ENCODE data around the gene LRFN5.

Gene LRFN5

DNA sequence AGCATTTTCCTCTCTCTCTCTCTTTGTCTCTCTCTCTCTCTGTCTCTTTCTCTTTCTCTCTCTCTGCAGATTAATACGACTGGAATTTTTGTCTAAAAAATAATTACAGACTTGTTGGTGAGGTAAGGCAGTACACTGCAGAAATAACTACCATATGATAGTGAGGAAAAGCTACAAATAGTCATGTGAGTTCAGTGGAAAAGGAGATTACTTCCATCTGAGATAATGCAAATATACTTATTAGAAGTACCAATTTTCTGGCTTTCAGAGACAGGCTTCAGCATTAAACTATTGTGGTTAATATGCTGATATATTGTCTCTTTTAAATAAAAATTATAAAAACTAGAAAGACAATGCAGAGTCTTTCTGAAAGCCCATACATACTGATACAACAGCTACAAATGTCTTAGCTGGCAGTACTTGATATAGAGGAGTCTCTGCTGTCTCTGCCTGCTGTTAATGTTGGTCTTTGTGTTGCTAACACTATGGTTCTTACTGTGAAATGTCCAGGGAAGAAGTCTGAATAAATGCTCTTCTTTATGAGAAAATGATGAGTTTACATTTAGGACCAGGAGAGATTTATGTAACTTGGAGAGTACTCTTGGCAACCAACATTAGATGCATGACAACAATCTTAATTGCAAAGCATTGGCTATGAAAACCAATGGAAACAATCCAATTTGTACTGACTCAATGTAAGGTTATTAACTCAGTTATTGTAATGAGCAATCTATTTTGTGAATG lies 167.0 kb downstream of the LRFN5 start:
- DNase-seq, result no peak

DNA sequence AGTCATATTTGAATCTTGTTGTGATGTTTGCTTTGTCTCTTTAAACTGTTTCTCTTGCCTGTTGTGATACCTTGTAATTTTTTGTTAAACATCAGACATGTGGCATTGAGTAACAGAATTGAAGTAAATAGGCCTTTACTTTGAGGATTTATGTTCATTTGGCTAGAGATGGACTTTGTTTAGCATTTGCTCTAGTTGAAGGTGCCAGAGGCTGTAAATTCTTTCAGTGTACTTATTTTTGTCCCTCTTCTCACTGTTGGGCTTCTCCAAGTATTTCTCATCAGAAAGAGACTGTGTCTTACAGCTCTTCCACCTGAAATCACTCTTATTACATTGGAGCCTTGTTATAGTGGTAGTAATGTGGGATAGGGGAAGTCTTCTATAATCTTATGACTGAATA lies 175.8 kb downstream of the LRFN5 start:
- no peak for DNase-seq

DNA sequence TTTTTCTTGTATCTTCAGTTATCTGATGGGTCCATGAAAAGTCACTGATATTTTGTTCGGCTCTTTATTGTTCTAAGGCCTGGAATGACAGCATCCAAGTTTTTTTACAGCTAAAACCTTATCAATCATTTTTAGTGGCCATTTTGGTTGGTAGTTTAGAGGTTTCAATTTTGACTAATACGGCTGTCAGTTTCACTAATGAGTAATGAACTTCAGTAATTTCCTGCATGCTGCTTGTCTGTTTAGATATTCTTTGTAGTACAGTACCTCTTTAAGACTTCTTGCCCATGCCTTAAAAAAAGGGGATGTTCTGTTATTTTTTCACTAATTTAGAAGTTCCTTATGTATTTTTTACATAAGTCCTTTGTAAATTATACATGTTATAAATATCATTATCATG lies 176.7 kb downstream of the LRFN5 start:
- DNase-seq, result no peak

DNA sequence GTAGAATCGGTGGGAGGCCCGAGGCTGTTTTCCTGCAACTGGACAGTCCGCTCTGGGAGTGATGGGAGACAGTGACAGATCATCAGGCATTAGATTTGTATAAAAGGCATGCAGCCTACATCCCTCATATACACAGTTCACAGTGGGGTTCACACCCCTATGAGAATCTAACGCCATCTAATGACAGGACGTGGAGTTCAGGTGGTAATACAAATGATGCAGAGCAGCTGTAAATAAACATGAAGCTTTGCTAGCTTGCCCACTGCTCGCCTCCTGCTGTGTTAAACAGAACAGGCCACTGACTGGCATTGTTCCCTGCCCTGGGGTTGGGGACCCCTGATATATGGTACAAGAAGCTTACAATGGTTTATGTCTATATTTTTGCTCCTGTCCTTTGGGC lies 179.0 kb downstream of the LRFN5 start:
- DNase-seq, result no peak

DNA sequence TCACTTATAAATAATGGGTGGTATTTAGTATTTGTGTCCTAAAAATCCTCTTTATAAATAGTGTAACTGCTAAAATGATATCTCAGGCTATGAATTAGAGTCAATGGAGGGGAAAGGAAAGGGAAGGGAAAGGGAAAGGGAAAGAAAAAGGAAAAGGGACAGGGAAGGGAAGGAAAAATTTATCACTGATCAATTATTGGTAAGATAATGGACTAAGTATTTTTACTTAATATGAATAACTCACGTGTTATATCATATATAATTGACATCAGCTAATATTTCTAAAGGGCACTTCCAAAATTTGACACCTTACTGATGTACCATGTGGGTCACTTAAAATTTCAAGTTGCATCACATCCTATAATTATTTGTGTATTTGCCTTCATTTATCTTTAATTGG lies 193.1 kb downstream of the LRFN5 start:
- DNase-seq, result no peak

DNA sequence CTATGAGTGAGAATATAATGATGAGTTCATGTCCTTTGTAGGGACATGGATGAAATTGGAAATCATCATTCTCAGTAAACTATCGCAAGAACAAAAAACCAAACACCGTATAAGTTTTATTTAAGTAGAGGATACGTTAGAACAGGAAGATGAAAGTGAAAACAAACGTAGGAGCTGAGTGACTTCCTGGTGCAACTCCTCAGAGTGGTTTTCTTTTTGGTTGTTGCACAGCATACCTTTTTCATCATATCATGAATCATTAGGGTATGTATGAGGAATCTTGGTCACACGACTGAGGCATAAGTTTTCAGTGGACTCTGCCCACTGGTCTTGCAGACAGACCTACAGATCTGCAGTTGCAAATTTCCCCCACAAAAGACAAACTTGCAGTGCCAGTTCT lies 199.0 kb downstream of the LRFN5 start:
- DNase-seq, result no peak

DNA sequence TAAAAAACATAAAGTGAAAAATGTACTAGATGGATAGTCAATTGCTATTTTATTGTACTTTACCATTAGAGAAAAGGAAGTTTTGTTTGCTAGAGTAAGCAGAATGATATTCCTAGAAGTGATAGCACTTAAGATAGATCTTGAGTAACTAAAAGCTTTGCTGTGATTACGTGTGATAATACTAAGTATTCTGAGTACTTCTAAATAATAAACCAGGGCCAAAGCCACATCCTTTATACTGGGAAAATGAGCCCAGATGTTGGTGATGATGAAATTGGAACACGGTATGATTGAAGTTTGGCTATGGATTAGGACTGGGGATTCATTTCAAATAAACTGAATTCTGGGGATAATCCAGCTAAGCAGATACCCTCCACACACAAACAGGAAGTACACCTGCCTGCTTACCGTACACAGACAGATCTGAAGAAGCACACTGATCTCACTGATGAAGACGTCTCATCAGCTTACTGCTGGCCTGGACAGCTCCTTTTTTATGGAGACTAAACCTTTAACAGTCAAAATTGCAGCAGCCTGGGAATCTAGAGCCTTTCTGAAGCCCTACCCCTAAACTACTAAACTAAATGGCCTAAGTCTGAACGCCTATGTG lies 199.8 kb downstream of the LRFN5 start:
- DNase-seq, result no peak

DNA sequence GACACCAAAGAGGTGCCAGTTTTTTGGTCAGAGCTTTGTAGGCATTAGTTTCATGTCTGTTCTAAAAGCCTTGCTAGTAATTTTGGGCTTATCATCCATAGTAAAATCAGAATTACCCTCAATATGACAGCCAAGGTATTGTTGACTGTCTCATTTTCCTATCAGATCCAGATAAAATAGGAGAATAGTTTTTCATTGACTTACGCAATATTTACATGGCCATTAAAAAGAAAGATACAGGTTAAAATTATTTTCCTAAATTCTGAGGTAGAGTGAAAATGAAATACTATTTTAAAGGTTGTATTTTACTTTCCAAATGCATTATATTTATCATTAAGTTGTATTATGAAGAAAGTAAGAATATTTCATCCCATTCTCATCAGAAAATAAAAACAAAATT lies 203.7 kb downstream of the LRFN5 start:
- no peak for DNase-seq

DNA sequence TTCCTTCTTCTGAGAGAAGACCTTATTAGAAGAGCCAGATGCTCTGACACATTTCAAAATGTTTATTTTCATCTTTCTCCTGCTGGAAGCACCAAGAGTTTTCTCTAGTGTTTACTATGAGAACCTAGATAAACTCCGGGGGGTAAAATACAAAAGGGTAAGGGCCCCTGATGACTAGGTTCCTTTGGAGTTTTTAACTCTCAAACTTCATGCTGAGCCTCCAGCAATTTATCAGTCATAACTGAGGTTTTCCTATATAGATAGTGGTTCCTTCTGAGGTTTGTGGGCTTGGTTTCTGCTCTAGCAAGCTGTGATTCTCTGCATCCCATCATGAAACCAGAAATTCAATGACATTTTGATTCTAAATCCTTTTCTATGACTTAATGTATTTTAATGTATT lies 210.9 kb downstream of the LRFN5 start:
- no peak for DNase-seq

DNA sequence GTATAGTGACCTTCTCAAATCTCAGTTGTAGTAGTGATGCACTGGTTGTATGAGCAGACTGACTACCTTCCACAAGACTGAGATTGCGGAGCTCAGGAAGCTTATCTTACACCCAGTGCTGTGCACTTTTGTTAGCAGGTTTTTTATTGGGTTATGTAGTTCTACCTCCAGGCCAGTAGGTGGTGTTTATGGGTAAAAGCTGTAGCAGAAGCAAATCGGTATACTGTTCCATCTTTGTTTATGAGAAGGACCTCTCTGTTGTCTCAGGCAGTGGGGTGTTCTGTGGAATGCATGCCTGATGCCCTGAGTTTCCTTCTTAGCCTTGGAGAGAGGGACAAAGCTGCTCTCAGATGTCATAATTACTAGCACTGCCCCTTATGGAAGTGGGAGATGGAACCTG lies 217.8 kb downstream of the LRFN5 start:
- DNase-seq, result no peak

DNA sequence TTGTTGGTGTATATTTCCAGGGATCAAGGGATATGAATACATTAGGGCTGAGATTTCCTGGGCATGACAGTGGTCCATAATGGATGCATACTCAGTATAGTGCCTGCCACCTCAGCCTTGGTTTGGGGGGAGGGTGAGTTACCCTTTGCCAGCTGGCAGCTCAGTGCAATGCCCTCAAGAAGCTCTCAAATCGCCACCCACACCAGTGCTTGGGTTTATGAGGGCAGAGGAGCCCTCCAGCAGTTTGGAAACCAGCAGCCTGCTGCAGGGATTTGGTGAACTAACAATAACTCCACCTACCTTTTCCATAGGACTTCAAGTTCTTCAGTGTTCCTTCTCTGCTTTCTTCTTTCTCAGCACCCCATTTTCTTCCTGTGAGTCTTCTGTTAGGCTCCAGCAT lies 218.9 kb downstream of the LRFN5 start:
- DNase-seq, result no peak

DNA sequence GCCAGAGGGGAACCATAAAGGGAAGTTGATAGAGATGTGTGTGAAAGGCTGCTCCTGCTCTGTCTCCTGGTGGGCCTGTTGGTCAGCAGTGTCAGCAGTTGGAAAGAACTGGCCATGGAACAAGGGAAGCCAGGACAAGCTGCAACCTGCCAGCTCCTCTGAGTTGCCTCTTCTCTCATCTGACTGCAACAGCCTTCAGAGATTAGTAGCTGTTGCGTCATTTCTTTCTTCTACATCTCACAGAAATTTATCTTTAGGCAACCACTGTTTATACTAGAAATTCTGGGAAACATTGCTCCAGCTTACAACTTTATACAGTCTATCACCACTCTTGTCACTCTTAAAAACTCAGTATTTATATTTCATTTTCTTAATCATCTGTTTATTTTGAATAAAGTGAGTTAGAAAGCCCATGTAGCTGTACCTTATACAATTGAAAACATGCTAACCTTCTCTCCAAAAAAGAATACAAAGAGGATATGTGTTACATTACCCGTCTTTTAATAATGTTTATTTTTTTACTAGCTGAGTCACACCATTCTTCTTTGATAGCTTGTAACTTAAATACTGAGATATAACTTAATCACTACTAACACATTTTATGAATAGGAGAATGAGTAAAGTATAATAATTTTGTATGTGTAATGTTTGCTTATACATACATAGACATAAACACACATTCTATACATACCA lies 224.2 kb downstream of the LRFN5 start:
- no peak for DNase-seq

DNA sequence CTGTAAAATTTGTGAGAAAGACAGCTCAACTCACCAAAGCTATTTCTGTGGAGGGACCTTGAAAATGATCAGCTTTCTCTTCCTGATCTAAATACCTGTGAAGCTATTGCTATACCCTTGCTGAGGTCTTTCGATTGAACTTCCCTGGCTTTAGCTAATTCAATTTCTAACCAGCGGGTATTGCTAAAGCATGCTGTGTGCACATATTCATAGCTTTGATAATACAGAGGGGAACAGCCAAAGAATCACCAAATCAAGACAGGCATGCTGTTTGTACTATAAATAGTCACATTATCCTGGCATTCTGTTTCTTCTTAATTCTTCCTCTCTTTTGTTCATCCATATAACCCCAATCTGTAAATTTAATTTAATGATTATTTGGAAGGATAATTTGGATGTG lies 233.0 kb downstream of the LRFN5 start:
- no peak for DNase-seq

DNA sequence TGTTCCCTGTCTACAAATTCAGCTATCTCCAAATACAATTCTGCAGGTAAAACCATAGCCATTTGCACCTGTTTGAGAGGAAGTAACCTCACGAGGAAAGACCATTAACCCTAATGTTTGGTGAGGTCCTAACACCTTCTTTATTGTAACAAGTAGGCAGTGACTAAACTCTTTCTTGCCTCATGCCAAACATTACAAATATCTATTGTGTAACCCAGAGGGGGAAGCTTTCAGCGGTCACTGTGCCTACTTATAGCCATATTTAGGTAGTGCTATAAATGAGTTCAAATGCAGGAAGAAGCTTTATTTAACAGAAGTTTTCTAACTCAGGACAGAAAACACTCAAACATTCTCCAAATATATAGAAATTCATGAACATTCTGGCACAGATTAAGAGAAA lies 252.7 kb downstream of the LRFN5 start:
- DNase-seq, result no peak

DNA sequence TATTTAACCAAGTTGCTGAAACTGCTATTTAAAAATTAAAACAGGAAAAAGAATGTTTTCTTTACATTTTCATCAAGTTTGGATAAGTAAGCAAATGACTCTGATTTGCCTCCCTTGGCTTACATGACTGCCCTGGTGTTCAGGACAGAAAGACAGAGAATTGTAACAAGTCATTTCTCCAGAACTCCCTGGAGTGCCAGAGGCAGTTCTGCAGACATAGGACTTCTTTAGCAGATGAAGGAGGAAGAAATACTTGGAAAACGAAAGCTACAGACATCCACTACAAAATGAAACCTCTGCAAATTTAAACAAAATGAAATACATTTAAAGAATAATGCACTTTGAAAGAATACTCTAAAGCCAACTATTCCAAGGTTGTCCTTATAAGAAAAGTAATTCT lies 253.9 kb downstream of the LRFN5 start:
- DNase-seq, result no peak

DNA sequence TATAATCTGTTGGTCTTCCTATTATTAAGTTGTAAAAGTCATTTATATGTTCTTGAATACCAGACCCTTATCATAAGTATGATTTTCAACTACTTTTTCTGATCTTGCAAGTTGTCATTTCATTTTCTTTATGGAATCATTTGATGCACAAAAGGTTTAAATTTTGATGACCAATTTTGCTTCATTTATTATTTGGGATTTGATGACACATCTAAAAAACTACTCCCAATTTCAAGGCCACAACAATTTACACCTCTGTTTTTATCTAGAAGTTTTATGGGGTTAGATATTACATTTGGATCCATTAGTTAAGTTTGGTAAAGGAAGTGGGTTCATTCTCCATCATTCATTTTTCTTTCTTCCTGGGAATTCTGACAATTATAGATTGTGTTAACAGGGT lies 259.2 kb downstream of the LRFN5 start:
- no peak for DNase-seq

DNA sequence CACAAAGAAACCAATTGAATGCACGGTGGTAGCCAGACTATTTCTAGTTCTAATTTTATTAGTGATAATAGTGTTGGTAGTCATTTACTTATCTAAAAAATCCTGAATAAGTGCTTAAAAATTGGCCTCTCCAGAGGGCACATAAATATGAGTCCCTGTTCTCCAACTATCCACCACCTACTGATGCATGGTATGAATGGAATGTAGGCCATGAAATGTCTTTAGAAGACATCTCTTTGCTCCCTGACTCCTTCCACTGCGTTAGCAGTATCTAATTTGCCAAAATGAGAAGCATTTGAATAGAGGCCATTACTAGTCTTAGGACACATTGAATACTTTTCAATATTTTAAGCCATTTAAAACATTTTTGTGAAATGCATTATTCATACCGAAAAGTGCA lies 261.7 kb downstream of the LRFN5 start:
- no peak for DNase-seq

DNA sequence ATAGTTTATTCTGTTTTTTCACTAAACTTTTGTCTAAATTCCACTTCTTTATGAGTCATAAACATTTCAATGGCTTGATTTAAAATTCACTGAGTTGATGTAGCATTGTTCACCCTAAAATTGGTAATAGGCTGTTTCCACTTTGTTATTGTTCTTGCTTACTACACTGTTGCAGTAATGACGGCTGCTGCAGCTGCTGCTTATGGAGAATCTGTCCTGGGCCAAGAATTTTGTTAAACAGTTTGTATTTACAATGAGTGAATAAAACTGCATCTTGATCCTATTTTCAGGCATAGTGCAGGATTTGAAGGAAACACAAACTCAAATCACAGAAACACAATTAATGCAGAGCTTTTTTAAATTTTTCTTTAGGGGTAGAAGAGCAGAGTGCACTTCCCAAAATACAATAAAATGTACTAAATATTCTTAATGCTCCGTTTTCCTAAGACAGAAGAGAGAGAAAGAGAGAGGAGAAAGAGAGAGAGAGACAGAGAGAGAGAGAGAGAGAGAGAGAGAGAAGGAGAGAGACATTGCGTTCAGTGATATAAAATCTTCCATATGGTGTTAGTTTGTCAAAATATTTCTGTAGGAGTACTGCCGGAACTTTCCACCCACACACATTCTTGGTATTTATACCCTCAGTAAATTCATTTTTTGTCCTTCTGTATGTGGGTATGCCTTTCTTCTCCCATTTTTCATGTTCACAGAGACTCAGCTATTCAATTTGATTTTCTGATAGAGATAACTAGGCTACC lies 266.4 kb downstream of the LRFN5 start:
- no peak for DNase-seq

DNA sequence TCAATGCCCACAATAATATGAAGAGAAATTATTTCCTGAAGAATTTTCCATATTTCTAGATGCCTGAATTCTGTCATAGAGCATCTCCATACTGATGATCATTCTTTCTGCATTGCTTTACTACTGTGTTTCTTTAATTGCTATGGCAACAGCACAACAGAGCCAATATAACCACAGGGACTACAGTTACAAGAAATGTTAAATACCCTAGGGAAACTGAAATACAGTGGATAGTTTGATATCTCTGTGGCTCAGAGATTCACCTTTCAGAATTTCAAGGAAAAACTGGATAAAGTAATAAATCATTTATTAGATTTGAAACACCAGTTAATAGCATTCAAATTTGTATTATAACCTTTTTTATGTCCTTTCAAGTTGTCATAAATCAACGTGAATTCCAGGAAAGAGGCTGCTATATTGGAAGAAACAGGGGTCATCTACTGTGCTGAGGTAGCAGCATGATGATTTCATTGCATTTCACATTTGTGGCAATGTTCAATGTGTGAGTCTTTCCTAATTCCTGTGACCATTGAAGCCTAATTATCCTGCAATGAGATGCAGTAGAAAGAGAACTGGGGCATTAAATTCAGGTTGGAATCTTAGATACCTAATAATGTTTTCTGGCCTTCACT lies 267.1 kb downstream of the LRFN5 start:
- no peak for DNase-seq

DNA sequence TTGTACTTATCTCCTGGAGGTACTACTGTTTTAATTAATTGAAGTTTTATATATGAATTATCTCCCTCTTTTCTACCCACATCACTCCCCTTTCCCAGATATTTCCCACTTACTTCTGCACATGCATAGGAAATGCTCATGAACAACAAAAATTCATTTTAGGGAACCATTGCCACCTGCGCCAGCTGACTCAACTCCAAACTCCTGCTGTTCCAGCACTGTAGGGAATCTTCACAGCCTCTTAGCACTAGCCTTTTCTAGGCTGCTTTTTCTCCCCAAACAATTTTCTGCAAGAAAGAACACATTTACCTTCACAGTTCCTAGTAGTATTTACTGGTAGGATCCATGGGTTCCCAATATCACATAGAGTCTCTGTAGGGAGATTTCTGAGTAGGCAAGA lies 268.4 kb downstream of the LRFN5 start:
- DNase-seq, result no peak

DNA sequence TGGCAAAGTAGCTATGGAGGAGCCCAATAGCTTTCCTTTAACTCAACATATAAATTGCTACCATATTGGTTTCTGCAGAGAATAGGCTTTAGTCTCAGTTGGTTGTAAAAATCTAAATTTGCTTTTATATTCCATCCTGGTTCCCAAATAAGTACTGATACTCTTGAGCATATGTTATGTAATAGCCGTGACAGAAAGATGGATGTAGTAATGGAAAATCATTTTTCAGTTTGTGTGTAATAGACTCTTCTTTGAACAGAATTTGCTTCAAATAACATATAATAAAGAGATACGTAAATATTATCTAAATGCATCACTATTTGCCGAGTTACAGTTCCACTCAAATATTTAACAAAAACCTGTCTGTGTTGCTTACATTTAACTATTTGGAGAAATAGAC lies 271.6 kb downstream of the LRFN5 start:
- DNase-seq, result no peak

DNA sequence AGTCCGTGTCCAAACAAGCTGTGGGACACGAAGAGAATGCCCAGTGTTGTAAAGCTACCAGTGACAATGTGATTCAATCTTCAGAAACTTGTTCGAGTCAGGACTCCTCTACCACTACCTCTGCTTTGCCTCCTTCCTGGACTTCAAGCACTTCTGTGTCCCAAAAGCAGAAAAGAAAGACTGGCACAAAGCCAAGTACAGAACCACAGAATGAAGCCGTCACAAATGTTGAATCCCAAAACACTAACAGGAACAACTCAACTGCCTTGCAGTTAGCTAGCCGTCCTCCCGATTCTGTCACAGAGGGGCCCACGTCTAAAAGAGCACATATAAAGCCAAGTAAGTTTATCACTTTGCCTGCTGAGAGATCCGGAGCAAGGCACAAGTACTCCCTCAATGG lies 284.9 kb downstream of the LRFN5 start:
- no peak for DNase-seq

DNA sequence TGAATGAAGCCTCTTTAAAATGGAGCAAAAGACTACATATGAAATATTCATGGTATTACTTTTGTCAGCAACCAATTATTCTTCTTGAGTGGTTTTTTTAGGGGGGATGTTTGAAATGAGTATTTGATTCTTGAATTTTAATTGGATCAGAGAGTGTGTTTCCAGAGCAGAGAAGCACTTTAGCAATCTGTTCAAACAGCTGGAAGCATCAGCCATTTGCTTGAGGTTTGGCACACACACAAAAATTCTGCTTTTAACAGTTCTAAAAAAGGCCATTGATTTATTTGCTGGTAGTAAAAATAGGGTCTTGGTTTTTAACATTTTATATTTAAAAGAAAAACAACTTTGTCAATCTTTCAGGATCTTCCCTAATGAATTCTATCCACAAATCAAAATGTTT lies 292.7 kb downstream of the LRFN5 start:
- DNase-seq, result no peak
